HEK293 (cell line): Measurements from ENCODE around the gene UACA.

ENCODE experiments used
- CTCF ChIA-PET: fragments of 350-600 bp; formaldehyde crosslinking; extraction: SDS; loops from one replicate; lab custom pipeline; 2021; ENCODE audit warnings: antibody characterized with exemption; lab: Yijun Ruan, JAX
- POLR2A ChIA-PET: fragments of 300-600 bp; formaldehyde crosslinking; extraction: SDS; loops from one replicate; lab custom pipeline; 2020; ENCODE audit warnings: antibody characterized with exemption, inconsistent platforms; lab: Yijun Ruan, JAX
- H3K27ac ChIP-seq: fragments of 200-500 bp; sonication (Bioruptor generic); 2 replicates; pipeline ENCODE4 v1.5.1; 2014; ENCODE audit warnings: low read depth, low read length, control low read depth, inconsistent platforms; ENCODE audit errors: extremely low read depth
- H3K36me3 ChIP-seq, 2 experiments: fragments of 200-500 bp in 1 of 2; sonication (Bioruptor generic) in 1 of 2; 1 replicate in 1 of 2; 2 replicates in 1 of 2; pipeline ENCODE4 v1.5.1; 2014 to 2017; ENCODE audit warnings: inconsistent platforms in 2 of 2, low read length in 2 of 2; ENCODE audit not compliant: control insufficient read depth in 2 of 2, insufficient read depth in 1 of 2
- H3K4me1 ChIP-seq: fragments of 200-500 bp; sonication (Bioruptor generic); 2 replicates; pipeline ENCODE4 v1.5.1; 2014; ENCODE audit warnings: mild to moderate bottlenecking, low read length, inconsistent platforms; ENCODE audit not compliant: control insufficient read depth, insufficient read depth
- H3K4me3 ChIP-seq: 2 replicates; pipeline ENCODE4 v1.5.1; 2011; ENCODE audit warnings: low read depth, mild to moderate bottlenecking, control low read depth, low read length, moderate library complexity
- H3K9me3 ChIP-seq: fragments of 200-500 bp; sonication (Bioruptor generic); 2 replicates; pipeline ENCODE4 v1.5.1; 2014; ENCODE audit warnings: low read depth, low read length, inconsistent platforms; ENCODE audit not compliant: control insufficient read depth, insufficient read depth
- ATF2 ChIP-seq: fragments of 450-650 bp; formaldehyde crosslinking; IDR thresholded peaks from 2 replicates; pipeline ENCODE4 v1.5.1; 2016; ENCODE audit warnings: missing biosample characterization, missing genetic modification characterization, low read depth
- EGR2 ChIP-seq: fragments of 450-650 bp; formaldehyde crosslinking; IDR thresholded peaks from 2 replicates; pipeline ENCODE4 v1.5.1; 2016; ENCODE audit warnings: low read depth, missing biosample characterization, missing genetic modification characterization
- GLIS1 ChIP-seq: fragments of 450-650 bp; formaldehyde crosslinking; IDR thresholded peaks from 2 replicates; pipeline ENCODE4 v1.5.1; 2016; ENCODE audit warnings: missing biosample characterization, missing genetic modification characterization
- HOXA7 ChIP-seq: sonication (generic); formaldehyde crosslinking; IDR thresholded peaks from 2 replicates; pipeline ENCODE4 v1.8.1; 2022; ENCODE audit warnings: missing genetic modification reagents, borderline replicate concordance
- IKZF3 ChIP-seq: fragments of 450-650 bp; IDR thresholded peaks from 2 replicates; pipeline ENCODE4 v1.5.0; 2018; ENCODE audit warnings: missing biosample characterization, mild to moderate bottlenecking, missing genetic modification characterization, moderate library complexity
- MZF1 ChIP-seq: fragments of 450-650 bp; formaldehyde crosslinking; IDR thresholded peaks from 2 replicates; pipeline ENCODE4 v1.5.1; 2017; ENCODE audit warnings: missing biosample characterization, missing genetic modification characterization, borderline replicate concordance
- ZFHX2 ChIP-seq: fragments of 450-650 bp; formaldehyde crosslinking; conservative IDR thresholded peaks from 2 replicates; pipeline ENCODE4 v1.5.1; 2016; ENCODE audit warnings: missing biosample characterization, missing genetic modification characterization
- ZNF133 ChIP-seq: fragments of 450-650 bp; formaldehyde crosslinking; IDR thresholded peaks from 2 replicates; pipeline ENCODE4 v1.5.1; 2016; ENCODE audit warnings: missing biosample characterization, missing genetic modification characterization
- ZNF211 ChIP-seq: fragments of 450-650 bp; formaldehyde crosslinking; IDR thresholded peaks from 2 replicates; pipeline ENCODE4 v1.5.1; 2016; ENCODE audit warnings: low read depth, missing biosample characterization, missing genetic modification characterization
- ZNF362 ChIP-seq: fragments of 450-650 bp; formaldehyde crosslinking; IDR thresholded peaks from 2 replicates; pipeline ENCODE4 v1.5.1; 2016; ENCODE audit warnings: missing biosample characterization, missing genetic modification characterization
- ZNF530 ChIP-seq: fragments of 450-650 bp; formaldehyde crosslinking; IDR thresholded peaks from 2 replicates; pipeline ENCODE4 v1.5.1; 2016; ENCODE audit warnings: low read depth, missing biosample characterization, missing genetic modification characterization
- ZNF549 ChIP-seq: fragments of 450-650 bp; IDR thresholded peaks from 2 replicates; pipeline ENCODE4 v1.5.1; 2018; ENCODE audit warnings: missing biosample characterization, missing genetic modification characterization, mild to moderate bottlenecking, inconsistent platforms, moderate library complexity
- ZNF600 ChIP-seq: fragments of 450-650 bp; formaldehyde crosslinking; IDR thresholded peaks from 2 replicates; pipeline ENCODE4 v1.5.1; 2016; ENCODE audit warnings: missing biosample characterization, missing genetic modification characterization
- ZNF626 ChIP-seq: fragments of 450-650 bp; sonication (Bioruptor Pico); formaldehyde crosslinking; IDR thresholded peaks from 2 replicates; pipeline ENCODE4 v1.5.1; 2018; ENCODE audit warnings: missing biosample characterization, missing genetic modification characterization, inconsistent platforms
- ZNF629 ChIP-seq: fragments of 450-650 bp; formaldehyde crosslinking; IDR thresholded peaks from 2 replicates; pipeline ENCODE4 v1.5.1; 2017; ENCODE audit warnings: missing biosample characterization, missing genetic modification characterization
- ZNF670 ChIP-seq: fragments of 450-650 bp; formaldehyde crosslinking; IDR thresholded peaks from 2 replicates; pipeline ENCODE4 v1.5.1; 2016; ENCODE audit warnings: missing biosample characterization, missing genetic modification characterization, low read depth
- ZNF747 ChIP-seq: fragments of 450-650 bp; formaldehyde crosslinking; IDR thresholded peaks from 2 replicates; pipeline ENCODE4 v1.5.1; 2016; ENCODE audit warnings: missing biosample characterization, missing genetic modification characterization
- ZNF791 ChIP-seq: fragments of 450-650 bp; formaldehyde crosslinking; IDR thresholded peaks from 2 replicates; pipeline ENCODE4 v1.5.1; 2016; ENCODE audit warnings: missing biosample characterization, missing genetic modification characterization
- ZSCAN4 ChIP-seq: fragments of 450-650 bp; formaldehyde crosslinking; IDR thresholded peaks from 2 replicates; pipeline ENCODE4 v1.5.1; 2017; ENCODE audit warnings: missing biosample characterization, missing genetic modification characterization
- TF ChIP-seq, protein P1 (sequence below): fragments of 450-650 bp; IDR thresholded peaks from 2 replicates; pipeline ENCODE4 v1.5.1; 2018; ENCODE audit warnings: missing biosample characterization, missing genetic modification characterization
- TF ChIP-seq, protein P2 (sequence below): fragments of 450-650 bp; formaldehyde crosslinking; IDR thresholded peaks from 2 replicates; pipeline ENCODE4 v1.5.1; 2016; ENCODE audit warnings: missing biosample characterization, missing genetic modification characterization

UACA gene

DNA sequence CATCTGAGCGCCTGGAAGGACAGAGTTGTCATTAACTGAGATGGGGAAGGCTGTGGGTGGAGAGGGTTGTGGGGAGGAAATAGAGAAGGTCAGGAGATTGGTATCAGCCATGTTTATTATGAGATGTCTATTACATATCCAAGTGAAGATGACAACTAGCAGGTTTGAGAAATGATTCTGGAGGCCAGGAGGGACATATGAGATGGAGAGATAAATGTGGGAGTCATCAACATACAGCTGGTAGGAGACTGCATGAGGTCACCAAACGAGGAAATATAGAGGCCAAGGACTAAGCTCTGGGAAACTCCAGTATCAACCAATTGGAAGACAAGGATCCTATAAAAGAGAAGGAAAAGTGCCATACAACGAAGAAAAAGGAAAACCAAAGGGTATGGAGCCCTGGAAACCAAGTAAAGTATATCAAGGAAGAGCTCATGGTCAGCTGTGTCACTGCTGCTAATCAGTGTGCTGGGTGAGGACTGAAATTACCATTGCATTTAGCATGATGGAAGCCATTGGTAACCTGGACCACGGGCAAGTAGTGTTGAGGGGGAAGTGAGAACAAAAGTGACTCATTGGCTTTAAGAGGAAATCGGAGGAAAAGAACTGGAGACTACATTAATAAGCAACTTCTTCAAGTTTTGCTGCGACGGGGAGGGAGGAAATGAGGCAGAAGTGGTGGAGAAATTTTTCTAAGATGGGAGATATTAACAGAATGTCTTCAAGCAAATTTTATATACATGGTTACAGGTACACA lies 14.0 kb upstream of the UACA start:
- Histone ChIP-seq H3K36me3 (no peaks in the 10 kb centered on the region), H3K4me3 (no peak overlapping the region)
- CTCF ChIA-PET: interaction anchor here (0.9 to 4.1 kb wide), 2 partner anchors 12 to 35 kb away, joined by 4 to 19 read pairs; no protein-coding TSS in a partner anchor
- no peak for TF ChIP-seq MZF1 (tag by site-specific recombination)
- TF ChIP-seq, protein P1, sequence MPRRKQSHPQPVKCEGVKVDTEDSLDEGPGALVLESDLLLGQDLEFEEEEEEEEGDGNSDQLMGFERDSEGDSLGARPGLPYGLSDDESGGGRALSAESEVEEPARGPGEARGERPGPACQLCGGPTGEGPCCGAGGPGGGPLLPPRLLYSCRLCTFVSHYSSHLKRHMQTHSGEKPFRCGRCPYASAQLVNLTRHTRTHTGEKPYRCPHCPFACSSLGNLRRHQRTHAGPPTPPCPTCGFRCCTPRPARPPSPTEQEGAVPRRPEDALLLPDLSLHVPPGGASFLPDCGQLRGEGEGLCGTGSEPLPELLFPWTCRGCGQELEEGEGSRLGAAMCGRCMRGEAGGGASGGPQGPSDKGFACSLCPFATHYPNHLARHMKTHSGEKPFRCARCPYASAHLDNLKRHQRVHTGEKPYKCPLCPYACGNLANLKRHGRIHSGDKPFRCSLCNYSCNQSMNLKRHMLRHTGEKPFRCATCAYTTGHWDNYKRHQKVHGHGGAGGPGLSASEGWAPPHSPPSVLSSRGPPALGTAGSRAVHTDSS (tag by site-specific recombination): no peak
- no peak for TF ChIP-seq ZNF133 (tag by site-specific recombination)
- TF ChIP-seq IKZF3 (tag by site-specific recombination): no peak
- TF ChIP-seq ATF2: 0 out of 2 replicates have a peak, but pooled peaks have one; percentile 25
- TF ChIP-seq ZNF530: no peak
- TF ChIP-seq ZNF670 (tag by site-specific recombination): no peak
- no peak for TF ChIP-seq ZNF626
- TF ChIP-seq ZFHX2 (tag by site-specific recombination): peak; percentile 49; the same call in 1 of the 2 replicates
- no peak for TF ChIP-seq ZNF211 (tag by site-specific recombination)
- TF ChIP-seq ZNF549 (tag by site-specific recombination): no peak
- peak; percentile 55 for TF ChIP-seq ZNF629 (tag by site-specific recombination)
- TF ChIP-seq ZNF362 (tag by site-specific recombination): no peak
- no peak for TF ChIP-seq ZSCAN4 (tag by site-specific recombination)
- TF ChIP-seq, protein P2, sequence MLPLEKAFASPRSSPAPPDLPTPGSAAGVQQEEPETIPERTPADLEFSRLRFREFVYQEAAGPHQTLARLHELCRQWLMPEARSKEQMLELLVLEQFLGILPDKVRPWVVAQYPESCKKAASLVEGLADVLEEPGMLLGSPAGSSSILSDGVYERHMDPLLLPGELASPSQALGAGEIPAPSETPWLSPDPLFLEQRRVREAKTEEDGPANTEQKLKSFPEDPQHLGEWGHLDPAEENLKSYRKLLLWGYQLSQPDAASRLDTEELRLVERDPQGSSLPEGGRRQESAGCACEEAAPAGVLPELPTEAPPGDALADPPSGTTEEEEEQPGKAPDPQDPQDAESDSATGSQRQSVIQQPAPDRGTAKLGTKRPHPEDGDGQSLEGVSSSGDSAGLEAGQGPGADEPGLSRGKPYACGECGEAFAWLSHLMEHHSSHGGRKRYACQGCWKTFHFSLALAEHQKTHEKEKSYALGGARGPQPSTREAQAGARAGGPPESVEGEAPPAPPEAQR: no peak
- TF ChIP-seq EGR2 (tag by site-specific recombination): 0 out of 2 replicates have a peak, but pooled peaks have one; percentile 22
- TF ChIP-seq ZNF791 (tag by site-specific recombination): no peak
- no peak for TF ChIP-seq GLIS1
- TF ChIP-seq ZNF600: no peak
- TF ChIP-seq HOXA7 (CRISPR knock-in tag): no peak
- TF ChIP-seq ZNF747 (tag by site-specific recombination): no peak
- TF ChIP-seq, all 188 proteins: peak for 4
- Histone ChIP-seq H3K27ac (no peak overlapping the region), H3K4me1 (peaks cover 2% of the 10 kb centered on the region), H3K9me3 (no peaks in the 10 kb centered on the region)
- POLR2A ChIA-PET: interaction anchor here (1.7 kb wide), 2 partner anchors 10 to 14 kb away, joined by 6 to 8 read pairs; partner anchors contain the start of gene UACA
